CD14-positive monocyte (primary cell): ENCODE measurements around the gene OR13C8. TPM values are rescaled to one million over a fixed set of nuclear protein-coding genes. Genes with fewer than 3 reads are reported as not detected.

Experiments
- DNase-seq, 3 donors: peaks; one replicate each; pipeline ENCODE4 v3.0.0-alpha.2; 2011 to 2022
- H2AFZ ChIP-seq: 2 replicates; pipeline ENCODE4 v1.6.0; 2012; ENCODE audit warnings: mild to moderate bottlenecking, low read depth, low read length, inconsistent platforms; ENCODE audit not compliant: insufficient read depth, poor library complexity, severe bottlenecking
- H3K27ac ChIP-seq, 2 donors: 1 replicate in 1 of 2; 2 replicates in 1 of 2; pipeline ENCODE4 v1.5.1; 2012 to 2013; ENCODE audit warnings: low read length in 2 of 2, control low read depth in 1 of 2, inconsistent platforms in 1 of 2, low read depth in 1 of 2, mild to moderate bottlenecking in 1 of 2
- H3K27me3 ChIP-seq, 2 donors: one replicate each; pipeline versions ENCODE4 v1.6.0 to v1.6.1; 2011 to 2013; ENCODE audit warnings: low read length in 2 of 2; ENCODE audit not compliant: control insufficient read depth in 2 of 2, insufficient read depth in 2 of 2
- H3K36me3 ChIP-seq, 2 donors: replicated peaks in 1 of 2; 1 replicate in 1 of 2; 2 replicates in 1 of 2; pipeline versions ENCODE4 v1.5.1 to v1.6.1; 2012 to 2013; ENCODE audit warnings: low read length in 2 of 2, control low read depth in 1 of 2, inconsistent platforms in 1 of 2, mild to moderate bottlenecking in 1 of 2; ENCODE audit not compliant: insufficient read depth in 2 of 2, control insufficient read depth in 1 of 2
- H3K4me1 ChIP-seq, 2 donors: 1 replicate in 1 of 2; 2 replicates in 1 of 2; pipeline versions ENCODE4 v1.5.1 to v1.6.1; 2012 to 2013; ENCODE audit warnings: low read length in 2 of 2, control low read depth in 1 of 2, inconsistent platforms in 1 of 2, mild to moderate bottlenecking in 1 of 2, moderate library complexity in 1 of 2; ENCODE audit not compliant: insufficient read depth in 2 of 2, control insufficient read depth in 1 of 2
- H3K4me2 ChIP-seq: replicated peaks from 2 replicates; pipeline ENCODE3; 2012; ENCODE audit warnings: low read length, moderate library complexity, mild to moderate bottlenecking; ENCODE audit not compliant: poor library complexity, severe bottlenecking; ENCODE audit errors: extremely low read depth
- H3K4me3 ChIP-seq, 3 experiments: fragments of 200-600 bp in 1 of 3; sonication (generic) in 1 of 3; replicated peaks in 1 of 3; 1 replicate in 2 of 3; 2 replicates in 1 of 3; pipeline ENCODE4 v1.5.1; 2011 to 2013; ENCODE audit warnings: low read length in 3 of 3, mild to moderate bottlenecking in 3 of 3, control low read depth in 2 of 3, low read depth in 2 of 3, inconsistent platforms in 1 of 3, moderate library complexity in 1 of 3
- H3K79me2 ChIP-seq: 2 replicates; pipeline ENCODE4 v1.6.0; 2012; ENCODE audit warnings: mild to moderate bottlenecking, control low read depth, inconsistent platforms, low read length, moderate library complexity; ENCODE audit not compliant: insufficient read depth
- H3K9ac ChIP-seq: 2 replicates; pipeline ENCODE4 v1.6.0; 2017; ENCODE audit warnings: low read length, mild to moderate bottlenecking; ENCODE audit not compliant: insufficient read depth, poor library complexity, severe bottlenecking
- H3K9me3 ChIP-seq, 2 donors: replicated peaks in 1 of 2; 1 replicate in 1 of 2; 2 replicates in 1 of 2; pipeline versions ENCODE4 v1.5.1 to v1.6.1; 2012 to 2013; ENCODE audit warnings: low read length in 2 of 2, control low read depth in 1 of 2; ENCODE audit not compliant: control insufficient read depth in 1 of 2, insufficient read depth in 1 of 2
- H4K20me1 ChIP-seq: 2 replicates; pipeline ENCODE4 v1.6.0; 2012; ENCODE audit warnings: mild to moderate bottlenecking, low read length, control low read depth, moderate library complexity; ENCODE audit not compliant: insufficient read depth
- H3K27ac Mint-ChIP-seq, 7 donors: one replicate each; pipeline ENCODE4 v1.8.0; 2020; ENCODE audit warnings: mild to moderate bottlenecking in 7 of 7, mixed read lengths in 7 of 7, moderate library complexity in 6 of 7, inconsistent platforms in 2 of 7
- H3K27me3 Mint-ChIP-seq, 3 donors: one replicate each; pipeline ENCODE4 v1.8.0; 2021 to 2022; ENCODE audit warnings: low read depth in 3 of 3, mild to moderate bottlenecking in 3 of 3, mixed read lengths in 3 of 3, moderate library complexity in 3 of 3, inconsistent platforms in 1 of 3
- H3K36me3 Mint-ChIP-seq, 2 donors: one replicate each; pipeline ENCODE4 v1.8.0; 2020; ENCODE audit warnings: mixed read lengths in 2 of 2, inconsistent platforms in 1 of 2, mild to moderate bottlenecking in 1 of 2
- H3K4me1 Mint-ChIP-seq: one replicate; pipeline ENCODE4 v1.8.0; 2020; ENCODE audit warnings: mild to moderate bottlenecking, mixed read lengths
- H3K4me3 Mint-ChIP-seq, 2 donors: one replicate each; pipeline ENCODE4 v1.8.0; 2020; ENCODE audit warnings: mild to moderate bottlenecking in 2 of 2, mixed read lengths in 2 of 2, moderate library complexity in 1 of 2
- H3K9me3 Mint-ChIP-seq, 7 donors: one replicate each; pipeline ENCODE4 v1.8.0; 2020 to 2022; ENCODE audit warnings: mixed read lengths in 7 of 7, mild to moderate bottlenecking in 6 of 7, moderate library complexity in 6 of 7, inconsistent platforms in 2 of 7
- WGBS: methylation state at CpG from one replicate; pipeline ENCODE4 v1.1.5; 2013; ENCODE audit warnings: missing lambda C conversion rate; ENCODE audit not compliant: insufficient coverage; 5-methylcytosine and 5-hydroxymethylcytosine counted together
- intact Hi-C, 2 donors: fragments of 100-400 bp; cut with micrococcal nuclease; formaldehyde crosslinking; loops; one replicate each; pipeline versions ENCODE4 v1.15.0 to v1.15.1; 2023
- polyA plus RNA-seq, 3 donors: library from polyadenylated mRNA; depleted of rRNA in 1 of 3; unstranded in 2 of 3; stranded (reverse) in 1 of 3; fragments of 300-500 nt in 2 of 3; fragments of >200 nt in 1 of 3; fragmentation: Illumina TruSeq in 2 of 3; gene quantifications; 1 replicate in 2 of 3; 2 replicates in 1 of 3; pipeline ENCODE4 v1.2.3, GENCODE V29; 2012 to 2021
- TF ChIP-seq, protein P1 (sequence below): fragments of 200-600 bp; IDR thresholded peaks from one replicate; pipeline ENCODE4 v1.8.0; 2022; ENCODE audit warnings: antibody characterized with exemption, mild to moderate bottlenecking

The OR13C8 gene
- polyA plus RNA-seq, 3 donors = not detected

DNA sequence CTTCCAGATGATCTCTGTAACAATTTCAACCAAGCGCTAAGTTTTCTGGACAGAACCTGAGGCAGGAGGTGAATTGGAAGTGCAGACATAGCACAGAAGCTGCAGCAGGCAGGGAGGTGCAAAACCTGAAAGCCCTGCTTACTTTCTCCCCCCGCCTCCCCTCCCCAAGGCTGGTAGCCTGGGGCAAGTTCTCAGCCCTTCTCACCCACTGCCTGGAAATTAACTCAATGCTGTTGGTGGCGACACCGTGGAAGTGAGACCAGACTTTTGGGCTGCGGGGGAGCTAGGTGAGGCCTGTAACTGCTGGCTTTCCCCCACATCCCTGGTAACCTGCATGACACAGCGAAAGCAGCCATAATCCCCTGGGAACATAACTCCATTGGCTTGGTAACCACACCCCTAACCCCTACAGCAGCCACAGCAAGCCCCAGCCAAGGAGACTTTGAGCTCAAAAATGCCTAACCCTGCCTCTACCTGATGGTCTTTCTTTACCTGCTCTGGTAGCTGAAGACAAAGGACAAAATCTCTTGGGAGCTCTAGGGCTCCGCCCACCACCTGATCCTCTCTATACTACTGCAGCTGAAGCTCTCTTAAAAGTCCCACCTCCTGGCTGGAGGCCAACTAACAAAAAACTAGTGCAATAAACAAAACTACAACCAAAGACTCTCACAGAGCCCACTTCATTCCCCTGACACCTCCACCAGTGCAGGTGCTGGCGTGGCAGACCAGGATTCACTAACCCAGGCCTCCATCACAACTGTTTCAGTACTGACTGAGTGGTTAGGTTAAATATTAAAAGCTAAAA is 11.9 kb upstream of the OR13C8 start:
- H3K4me1 Mint-ChIP-seq = no peaks in the 10 kb centered on the region
- H3K4me3 ChIP-seq = no peak overlapping the region
- H3K9me3 Mint-ChIP-seq = peaks cover 6 to 18% (median 10%) of the 10 kb centered on the region in 7 donors
- intact Hi-C loops = no loop called here
- no peak overlapping the region for H3K27ac Mint-ChIP-seq
- H4K20me1 ChIP-seq = no peaks in the 10 kb centered on the region
- peaks cover 0 to 1% (median 0%) of the 10 kb centered on the region in 3 donors for H3K27me3 Mint-ChIP-seq
- no peaks in the 10 kb centered on the region for H3K36me3 Mint-ChIP-seq
- H3K9me3 ChIP-seq = peaks cover 11 to 14% of the 10 kb centered on the region in 2 donors
- no peak for DNase-seq
- 91% methylated on average over 6 of the region's 8 CpGs for WGBS
- H3K4me1 ChIP-seq = no peaks in the 10 kb centered on the region
- H3K79me2 ChIP-seq = no peaks in the 10 kb centered on the region
- no peak overlapping the region for H3K27ac ChIP-seq
- H3K4me2 ChIP-seq = no peak overlapping the region
- no peak overlapping the region for H3K9ac ChIP-seq
- H3K27me3 ChIP-seq = no peaks in the 10 kb centered on the region
- no peak overlapping the region for H2AFZ ChIP-seq
- no peaks in the 10 kb centered on the region for H3K36me3 ChIP-seq
- no peak overlapping the region for H3K4me3 Mint-ChIP-seq
- TF ChIP-seq, protein P1, sequence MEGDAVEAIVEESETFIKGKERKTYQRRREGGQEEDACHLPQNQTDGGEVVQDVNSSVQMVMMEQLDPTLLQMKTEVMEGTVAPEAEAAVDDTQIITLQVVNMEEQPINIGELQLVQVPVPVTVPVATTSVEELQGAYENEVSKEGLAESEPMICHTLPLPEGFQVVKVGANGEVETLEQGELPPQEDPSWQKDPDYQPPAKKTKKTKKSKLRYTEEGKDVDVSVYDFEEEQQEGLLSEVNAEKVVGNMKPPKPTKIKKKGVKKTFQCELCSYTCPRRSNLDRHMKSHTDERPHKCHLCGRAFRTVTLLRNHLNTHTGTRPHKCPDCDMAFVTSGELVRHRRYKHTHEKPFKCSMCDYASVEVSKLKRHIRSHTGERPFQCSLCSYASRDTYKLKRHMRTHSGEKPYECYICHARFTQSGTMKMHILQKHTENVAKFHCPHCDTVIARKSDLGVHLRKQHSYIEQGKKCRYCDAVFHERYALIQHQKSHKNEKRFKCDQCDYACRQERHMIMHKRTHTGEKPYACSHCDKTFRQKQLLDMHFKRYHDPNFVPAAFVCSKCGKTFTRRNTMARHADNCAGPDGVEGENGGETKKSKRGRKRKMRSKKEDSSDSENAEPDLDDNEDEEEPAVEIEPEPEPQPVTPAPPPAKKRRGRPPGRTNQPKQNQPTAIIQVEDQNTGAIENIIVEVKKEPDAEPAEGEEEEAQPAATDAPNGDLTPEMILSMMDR = no peak

DNA sequence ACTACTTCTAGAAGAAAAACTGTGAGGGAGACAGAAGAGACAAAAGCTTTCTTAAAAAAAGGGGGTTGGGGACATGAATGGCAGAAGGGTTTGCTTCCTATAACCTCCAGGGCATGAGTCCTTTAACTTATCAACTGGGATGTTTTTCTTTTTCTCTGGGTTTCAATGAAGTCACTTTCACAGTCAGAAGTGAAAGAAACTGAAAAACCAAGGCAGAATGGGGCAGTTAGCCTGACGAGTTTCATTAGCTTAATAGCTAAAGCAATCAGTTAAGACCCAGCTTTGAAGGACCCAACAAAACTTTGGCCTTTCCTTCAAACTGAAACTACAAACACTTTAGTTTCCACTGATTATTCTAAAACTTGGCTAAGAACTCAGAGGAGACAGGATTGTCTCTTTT is 4.6 kb upstream of the OR13C8 start:
- H3K36me3 Mint-ChIP-seq = no peaks in the 10 kb centered on the region
- WGBS = 71% methylated on average over 1 of the region's 1 CpG
- Histone ChIP-seq H3K27ac (no peak overlapping the region), H3K27me3 (no peaks in the 10 kb centered on the region), H3K4me2 (no peak overlapping the region), H3K4me1 (no peaks in the 10 kb centered on the region), H3K4me3 (no peak overlapping the region), H4K20me1 (no peaks in the 10 kb centered on the region), H3K36me3 (no peaks in the 10 kb centered on the region), H2AFZ (no peak overlapping the region), H3K9me3 (peaks cover 2 to 4% of the 10 kb centered on the region in 2 donors), H3K9ac (no peak overlapping the region), H3K79me2 (no peaks in the 10 kb centered on the region)
- H3K9me3 Mint-ChIP-seq = peaks cover under 1 to 9% (median 6%) of the 10 kb centered on the region in 7 donors
- H3K4me1 Mint-ChIP-seq = no peaks in the 10 kb centered on the region
- no peak overlapping the region for H3K4me3 Mint-ChIP-seq
- TF ChIP-seq, protein P1 = no peak
- no peak for DNase-seq
- intact Hi-C loops = no loop called here
- H3K27me3 Mint-ChIP-seq = peaks cover 0 to 3% (median 0%) of the 10 kb centered on the region in 3 donors
- no peak overlapping the region for H3K27ac Mint-ChIP-seq
